Keratinocyte (primary cell): ENCODE measurements around the gene FAM83E. TPM values are rescaled to one million over a fixed set of nuclear protein-coding genes. Genes with fewer than 3 reads are reported as not detected.
A peak's percentile ranks its signal among the peaks of the same experiment; 100 is the strongest.

Source experiments
- DNase-seq: peaks from one replicate; pipeline ENCODE4 v3.0.0-alpha.2; 2011; ENCODE audit warnings: low read depth, missing footprints, low spot score
- FAIRE-seq: peaks from 2 replicates; lab custom pipeline; 2011; peaks lifted over from hg19 to GRCh38; lab: Jason Lieb, UNC
- H2AFZ ChIP-seq: 2 replicates; pipeline ENCODE4 v1.6.0; 2012; ENCODE audit warnings: low read length, control low read depth, inconsistent platforms; ENCODE audit not compliant: control insufficient read depth
- H3K27ac ChIP-seq: 2 replicates; pipeline ENCODE4 v1.5.1; 2011; ENCODE audit warnings: low read length; ENCODE audit not compliant: control insufficient read depth, insufficient read depth
- H3K27me3 ChIP-seq: 3 replicates; pipeline ENCODE4 v1.6.0; 2011; ENCODE audit warnings: low read length; ENCODE audit not compliant: control insufficient read depth, insufficient read depth; ENCODE audit errors: extremely low read depth
- H3K36me3 ChIP-seq, 2 experiments: 2 replicates in 1 of 2; 3 replicates in 1 of 2; pipeline ENCODE4 v1.5.1; 2011; ENCODE audit warnings: low read length in 2 of 2, mild to moderate bottlenecking in 1 of 2; ENCODE audit not compliant: control insufficient read depth in 2 of 2, insufficient read depth in 2 of 2; ENCODE audit errors: extremely low read depth in 1 of 2
- H3K4me1 ChIP-seq: 3 replicates; pipeline ENCODE4 v1.5.1; 2011; ENCODE audit warnings: low read length; ENCODE audit not compliant: control insufficient read depth, insufficient read depth; ENCODE audit errors: extremely low read depth
- H3K4me2 ChIP-seq: 3 replicates; pipeline ENCODE4 v1.6.0; 2011; ENCODE audit warnings: low read depth, low read length; ENCODE audit not compliant: control insufficient read depth, insufficient read depth; ENCODE audit errors: extremely low read depth
- H3K4me3 ChIP-seq, 3 experiments: fragments of 200-600 bp in 1 of 3; sonication (generic) in 1 of 3; 2 replicates in 2 of 3; 3 replicates in 1 of 3; pipeline ENCODE4 v1.5.1; 2011 to 2016; ENCODE audit warnings: low read length in 3 of 3, mild to moderate bottlenecking in 3 of 3, control low read depth in 2 of 3, inconsistent platforms in 1 of 3, low read depth in 1 of 3, mixed read lengths in 1 of 3, mixed run types in 1 of 3, moderate library complexity in 1 of 3; ENCODE audit not compliant: control insufficient read depth in 2 of 3, insufficient read depth in 2 of 3; ENCODE audit errors: extremely low read depth in 1 of 3
- H3K79me2 ChIP-seq: 2 replicates; pipeline ENCODE4 v1.6.0; 2012; ENCODE audit warnings: low read length; ENCODE audit not compliant: control insufficient read depth, insufficient read depth
- H3K9ac ChIP-seq: 3 replicates; pipeline ENCODE4 v1.6.0; 2011; ENCODE audit warnings: low read length; ENCODE audit not compliant: control insufficient read depth, insufficient read depth; ENCODE audit errors: extremely low read depth
- H3K9me1 ChIP-seq: 3 replicates; pipeline ENCODE4 v1.6.0; 2011; ENCODE audit warnings: low read length; ENCODE audit not compliant: control insufficient read depth, insufficient read depth; ENCODE audit errors: extremely low read depth
- H3K9me3 ChIP-seq: 2 replicates; pipeline ENCODE4 v1.5.1; 2012; ENCODE audit warnings: low read depth, low read length; ENCODE audit not compliant: control insufficient read depth
- H4K20me1 ChIP-seq: 3 replicates; pipeline ENCODE4 v1.6.0; 2011; ENCODE audit warnings: low read length; ENCODE audit not compliant: control insufficient read depth, insufficient read depth; ENCODE audit errors: extremely low read depth
- EZH2 ChIP-seq: IDR thresholded peaks from one replicate; pipeline ENCODE4 v1.6.1; 2012; ENCODE audit warnings: inconsistent platforms, mild to moderate bottlenecking, low read length, moderate library complexity
- dilution Hi-C: fragments of 300-500 bp; cut with MboI; formaldehyde crosslinking; loops from one replicate; pipeline ENCODE4 v1.7.0; 2020; ENCODE audit warnings: low sequenced_read_pairs; ENCODE audit not compliant: extremely low pct_ligation_motif_present
- polyA plus RNA-seq, 5 experiments: library from polyadenylated mRNA; depleted of rRNA in 3 of 5; stranded (reverse) in 3 of 5; stranded (forward) in 1 of 5; unstranded in 1 of 5; fragments of >200 nt; gene quantifications; 1 replicate in 1 of 5; 2 replicates in 3 of 5; 3 replicates in 1 of 5; pipeline versions ENCODE4 v1.2.1 to v1.2.3, GENCODE V29; 2011 to 2012; ENCODE audit warnings: missing spikeins in 2 of 5, low read depth in 1 of 5, low replicate concordance in 1 of 5
- TF ChIP-seq, protein P1 (sequence below), 3 experiments: IDR thresholded peaks in 1 of 3; conservative IDR thresholded peaks in 1 of 3; optimal IDR thresholded peaks in 1 of 3; 2 replicates in 2 of 3; 3 replicates in 1 of 3; pipeline versions ENCODE3 to v1.5.1; 2011; ENCODE audit warnings: low read length in 3 of 3, mild to moderate bottlenecking in 3 of 3, moderate library complexity in 2 of 3, control low read depth in 1 of 3, inconsistent platforms in 1 of 3; ENCODE audit not compliant: insufficient read depth in 2 of 3; ENCODE audit errors: extremely low read depth in 1 of 3

Gene FAM83E
- polyA plus RNA-seq, 1 donor (not counting 4 experiments of a cell fraction or from before 2014, with no cell fraction given) = 0.17 TPM

DNA sequence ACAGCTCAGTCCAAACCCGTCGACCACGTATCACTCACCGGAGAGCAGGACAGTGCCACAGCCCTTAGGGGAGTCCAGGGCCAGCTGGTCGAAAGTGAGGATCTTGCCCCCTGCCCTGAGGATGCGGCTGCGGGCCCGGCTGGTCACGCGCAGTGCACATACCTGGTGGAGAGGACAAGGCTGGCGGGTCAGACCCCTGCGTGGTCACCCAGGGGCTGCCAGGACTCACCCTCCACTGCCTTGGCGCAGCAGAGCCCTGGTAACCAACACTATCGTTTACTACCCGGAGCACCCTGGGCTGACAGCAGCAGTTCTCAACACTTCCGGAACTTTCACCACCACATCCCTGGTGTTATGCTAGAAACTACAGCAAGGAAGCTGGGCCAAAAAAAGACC, 1.2 kb upstream of the FAM83E start:
- no peak overlapping the region for H3K27ac ChIP-seq

DNA sequence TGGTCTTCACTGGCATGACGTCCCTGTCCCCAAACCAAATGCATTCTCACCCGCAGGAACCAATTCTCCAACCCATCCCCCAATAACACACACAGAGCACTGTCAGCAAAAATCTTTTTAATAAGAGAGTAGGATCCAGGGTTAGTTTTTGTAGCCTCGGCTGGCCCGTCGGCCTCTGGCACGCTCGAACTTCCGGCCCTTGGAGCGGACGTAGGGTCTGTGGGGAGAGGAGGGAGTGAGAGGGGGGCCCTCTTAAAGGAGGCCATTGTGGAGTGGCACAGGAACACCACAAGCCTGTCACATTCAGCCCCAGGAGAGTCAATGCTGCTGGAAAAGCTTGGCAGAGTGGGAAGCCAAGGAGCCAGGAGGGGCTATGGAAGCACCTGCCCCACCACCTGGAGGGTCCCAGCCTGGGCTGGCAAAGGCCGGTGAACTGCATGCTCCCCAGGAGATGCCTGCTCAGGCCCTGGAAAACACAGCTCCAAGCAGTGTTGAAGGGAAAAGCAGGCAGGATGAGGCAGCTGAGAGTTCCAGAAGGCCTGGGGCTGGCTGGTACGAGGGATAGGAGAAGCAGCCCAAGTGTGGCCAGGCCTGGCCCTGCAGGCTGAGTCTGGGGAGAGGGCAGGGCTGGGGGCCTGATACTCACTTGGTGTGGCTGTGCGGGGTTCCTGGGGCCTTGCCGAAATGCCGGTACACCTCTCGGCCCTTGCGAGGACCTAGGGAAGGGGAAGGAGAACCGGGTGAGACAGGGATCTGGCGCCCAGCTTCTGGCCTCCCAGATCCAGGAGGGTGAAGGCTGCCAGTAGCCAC, 560 bp upstream of the FAM83E start:
- Histone ChIP-seq H3K4me2 (peak overlapping the region; percentile 95), H3K27me3 (no peaks in the 10 kb centered on the region), H3K27ac (no peak overlapping the region), H3K36me3 (peaks cover 20 to 36% of the 10 kb centered on the region in 2 experiments), H3K4me1 (peaks cover 40% of the 10 kb centered on the region), H4K20me1 (peaks cover 32% of the 10 kb centered on the region), H3K79me2 (peaks cover 39% of the 10 kb centered on the region), H3K4me3 (peak overlapping the region in 1 of 3 experiments; percentile 19), H3K9me1 (peaks cover 5% of the 10 kb centered on the region), H2AFZ (no peak overlapping the region), H3K9me3 (no peaks in the 10 kb centered on the region), H3K9ac (peak overlapping the region; percentile 98)
- TF ChIP-seq, protein P1, sequence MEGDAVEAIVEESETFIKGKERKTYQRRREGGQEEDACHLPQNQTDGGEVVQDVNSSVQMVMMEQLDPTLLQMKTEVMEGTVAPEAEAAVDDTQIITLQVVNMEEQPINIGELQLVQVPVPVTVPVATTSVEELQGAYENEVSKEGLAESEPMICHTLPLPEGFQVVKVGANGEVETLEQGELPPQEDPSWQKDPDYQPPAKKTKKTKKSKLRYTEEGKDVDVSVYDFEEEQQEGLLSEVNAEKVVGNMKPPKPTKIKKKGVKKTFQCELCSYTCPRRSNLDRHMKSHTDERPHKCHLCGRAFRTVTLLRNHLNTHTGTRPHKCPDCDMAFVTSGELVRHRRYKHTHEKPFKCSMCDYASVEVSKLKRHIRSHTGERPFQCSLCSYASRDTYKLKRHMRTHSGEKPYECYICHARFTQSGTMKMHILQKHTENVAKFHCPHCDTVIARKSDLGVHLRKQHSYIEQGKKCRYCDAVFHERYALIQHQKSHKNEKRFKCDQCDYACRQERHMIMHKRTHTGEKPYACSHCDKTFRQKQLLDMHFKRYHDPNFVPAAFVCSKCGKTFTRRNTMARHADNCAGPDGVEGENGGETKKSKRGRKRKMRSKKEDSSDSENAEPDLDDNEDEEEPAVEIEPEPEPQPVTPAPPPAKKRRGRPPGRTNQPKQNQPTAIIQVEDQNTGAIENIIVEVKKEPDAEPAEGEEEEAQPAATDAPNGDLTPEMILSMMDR (optimal IDR thresholded peaks at IDR 0.05 in 1 of 3, IDR thresholded peaks at IDR 0.05 in 1 of 3, conservative IDR thresholded peaks at IDR 0.05 in 1 of 3; ENCODE audit: extremely low read depth in 1 of 3, insufficient read depth in 2 of 3, low read length in 3 of 3) = no peak
- TF ChIP-seq EZH2 = no peak
- FAIRE-seq = no peak
- no peak for DNase-seq
- dilution Hi-C loops = no loop called here

More for the DNA sequence above, 1.2 kb upstream of the FAM83E start:
- H2AFZ ChIP-seq = no peak overlapping the region
- peaks cover 20 to 36% of the 10 kb centered on the region in 2 experiments for H3K36me3 ChIP-seq
- peaks cover 39% of the 10 kb centered on the region for H3K79me2 ChIP-seq
- H3K27me3 ChIP-seq = no peaks in the 10 kb centered on the region
- H3K4me2 ChIP-seq = peak overlapping the region; percentile 95
- H3K9me1 ChIP-seq = peaks cover 5% of the 10 kb centered on the region
- FAIRE-seq (no peak), DNase-seq (no peak)
- dilution Hi-C loops = no loop called here
- H3K4me3 ChIP-seq = peak overlapping the region in 1 of 3 experiments; percentile 19
- peak overlapping the region; percentile 98 for H3K9ac ChIP-seq
- peaks cover 32% of the 10 kb centered on the region for H4K20me1 ChIP-seq
- no peaks in the 10 kb centered on the region for H3K9me3 ChIP-seq
- H3K4me1 ChIP-seq = peaks cover 40% of the 10 kb centered on the region
- TF ChIP-seq, protein P1 (optimal IDR thresholded peaks at IDR 0.05 in 1 of 3, IDR thresholded peaks at IDR 0.05 in 1 of 3, conservative IDR thresholded peaks at IDR 0.05 in 1 of 3; ENCODE audit: extremely low read depth in 1 of 3, insufficient read depth in 2 of 3, low read length in 3 of 3) = no peak
- TF ChIP-seq EZH2 = no peak
